Mammary epithelial cell (primary cell): ENCODE results near the gene SH2D1B.

ENCODE experiments used
- EZH2 ChIP-seq: IDR thresholded peaks from 2 replicates; pipeline ENCODE4 v1.6.1; 2012; ENCODE audit warnings: low read length, inconsistent platforms, borderline replicate concordance
- TF ChIP-seq, protein P1 (sequence below), 2 donors: IDR thresholded peaks in 1 of 2; conservative IDR thresholded peaks in 1 of 2; 2 replicates each; pipeline ENCODE4 v1.5.1; 2011 to 2012; ENCODE audit warnings: inconsistent platforms in 2 of 2, low read length in 2 of 2, mild to moderate bottlenecking in 2 of 2, control low read depth in 1 of 2, low read depth in 1 of 2; ENCODE audit not compliant: insufficient read depth in 1 of 2; ENCODE audit errors: extremely low read depth in 1 of 2

- TF ChIP-seq EZH2 = no peak
- TF ChIP-seq, protein P1, sequence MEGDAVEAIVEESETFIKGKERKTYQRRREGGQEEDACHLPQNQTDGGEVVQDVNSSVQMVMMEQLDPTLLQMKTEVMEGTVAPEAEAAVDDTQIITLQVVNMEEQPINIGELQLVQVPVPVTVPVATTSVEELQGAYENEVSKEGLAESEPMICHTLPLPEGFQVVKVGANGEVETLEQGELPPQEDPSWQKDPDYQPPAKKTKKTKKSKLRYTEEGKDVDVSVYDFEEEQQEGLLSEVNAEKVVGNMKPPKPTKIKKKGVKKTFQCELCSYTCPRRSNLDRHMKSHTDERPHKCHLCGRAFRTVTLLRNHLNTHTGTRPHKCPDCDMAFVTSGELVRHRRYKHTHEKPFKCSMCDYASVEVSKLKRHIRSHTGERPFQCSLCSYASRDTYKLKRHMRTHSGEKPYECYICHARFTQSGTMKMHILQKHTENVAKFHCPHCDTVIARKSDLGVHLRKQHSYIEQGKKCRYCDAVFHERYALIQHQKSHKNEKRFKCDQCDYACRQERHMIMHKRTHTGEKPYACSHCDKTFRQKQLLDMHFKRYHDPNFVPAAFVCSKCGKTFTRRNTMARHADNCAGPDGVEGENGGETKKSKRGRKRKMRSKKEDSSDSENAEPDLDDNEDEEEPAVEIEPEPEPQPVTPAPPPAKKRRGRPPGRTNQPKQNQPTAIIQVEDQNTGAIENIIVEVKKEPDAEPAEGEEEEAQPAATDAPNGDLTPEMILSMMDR (conservative IDR thresholded peaks at IDR 0.05 in 1 of 2, IDR thresholded peaks at IDR 0.05 in 1 of 2; ENCODE audit: extremely low read depth in 1 of 2, insufficient read depth in 1 of 2, low read depth in 1 of 2, low read length in 2 of 2) = no peak
These were observed 52.3 kb downstream of the SH2D1B start for GRCh38 chr1:162359523-162360236.
